NB4 (cell line): ENCODE results near the gene CHAT.

Experiments
- CTCF ChIP-seq: IDR thresholded peaks from one replicate; pipeline ENCODE4 v1.5.1; 2012; ENCODE audit warnings: low read depth, low read length
- MAX ChIP-seq: IDR thresholded peaks from 2 replicates; pipeline ENCODE4 v1.6.1; 2011; ENCODE audit warnings: low read depth, low read length
- MYC ChIP-seq: IDR thresholded peaks from 2 replicates; pipeline ENCODE4 v1.6.1; 2011; ENCODE audit warnings: low read depth, low read length
- POLR2A ChIP-seq: IDR thresholded peaks from 2 replicates; pipeline ENCODE4 v1.6.1; 2011; ENCODE audit warnings: mild to moderate bottlenecking; ENCODE audit not compliant: insufficient read length; ENCODE audit errors: extremely low read depth

GRCh38 chr10:49611816-49612512 is 1.9 kb upstream of the CHAT start:
- no peak for TF ChIP-seq CTCF
- no peak for TF ChIP-seq MAX
- no peak for TF ChIP-seq POLR2A
- no peak for TF ChIP-seq MYC
